Fibroblast of peridontal ligament (primary cell): ENCODE data around the gene PEX26.
"Not testable (repeated sequence)": the region's sequence is repeated elsewhere in the genome, so short reads cannot be mapped to it uniquely, and the experiment has no call there.

Source experiments
- DNase-seq: peaks from one replicate; pipeline ENCODE4 v3.0.0-alpha.2; 2010; ENCODE audit errors: extremely low read depth

PEX26 gene

GRCh38 chr22:18096823-18097222 lies 19.0 kb downstream of the PEX26 start:
- DNase-seq, result no peak

DNA sequence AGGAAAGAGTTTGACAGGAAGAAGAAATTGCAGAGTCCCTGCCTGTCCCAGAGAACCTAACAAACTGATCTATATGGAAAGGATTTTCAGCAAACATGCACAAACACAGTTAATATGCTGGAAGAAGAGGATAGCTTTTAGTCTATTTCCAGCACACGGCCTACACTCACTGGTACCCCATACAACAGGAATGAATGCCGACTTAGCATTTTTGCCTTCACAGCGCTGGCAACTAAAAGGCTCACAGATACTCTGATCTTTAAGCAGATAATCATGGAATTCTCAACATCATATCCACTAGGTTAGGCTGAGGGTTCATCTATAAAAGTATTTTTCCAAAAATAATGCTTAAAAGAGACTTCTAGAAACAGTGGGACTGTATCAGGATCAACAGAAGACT lies 23.0 kb downstream of the PEX26 start:
- DNase-seq, result no peak

GRCh38 chr22:18101536-18101935 lies 23.7 kb downstream of the PEX26 start:
- no peak for DNase-seq

DNA sequence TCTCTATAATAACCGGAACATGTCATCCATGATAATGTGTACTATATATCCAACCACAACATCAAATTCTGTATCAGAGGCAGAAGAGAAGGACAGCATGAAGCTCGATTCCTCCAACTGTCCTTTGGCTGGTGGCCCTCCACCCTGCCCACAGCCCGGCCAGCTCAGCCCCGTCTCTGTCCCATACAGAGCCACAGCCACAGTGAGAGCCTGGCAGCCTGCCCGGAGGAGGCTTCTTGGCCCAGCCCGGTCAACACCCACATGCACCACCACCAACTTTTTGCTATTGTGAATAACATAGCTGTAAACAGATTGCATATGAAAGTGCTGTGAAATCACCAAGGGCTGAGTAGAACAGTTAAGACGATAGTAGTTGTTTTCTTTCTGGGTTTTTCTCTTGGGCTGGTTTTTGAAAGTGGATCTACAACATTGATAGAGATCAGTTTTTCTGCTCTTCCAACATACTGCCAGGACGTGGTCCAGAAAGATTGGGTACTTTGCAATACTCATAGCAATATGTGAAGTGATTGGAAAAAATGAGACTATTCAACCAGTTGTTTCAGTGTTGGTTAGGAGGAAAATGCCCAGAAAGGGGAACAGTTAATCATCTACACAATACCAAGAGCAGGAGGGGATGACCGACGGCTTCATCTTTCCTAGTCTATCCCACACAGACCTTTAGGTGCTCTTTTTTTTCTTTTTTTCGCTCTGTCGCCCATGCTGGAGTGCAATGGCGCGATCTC lies 25.9 kb downstream of the PEX26 start:
- DNase-seq, result no peak

- DNase-seq, result peak; percentile 68
Measured at GRCh38 chr22:18104566-18104965, 26.8 kb downstream of the PEX26 start.

DNA sequence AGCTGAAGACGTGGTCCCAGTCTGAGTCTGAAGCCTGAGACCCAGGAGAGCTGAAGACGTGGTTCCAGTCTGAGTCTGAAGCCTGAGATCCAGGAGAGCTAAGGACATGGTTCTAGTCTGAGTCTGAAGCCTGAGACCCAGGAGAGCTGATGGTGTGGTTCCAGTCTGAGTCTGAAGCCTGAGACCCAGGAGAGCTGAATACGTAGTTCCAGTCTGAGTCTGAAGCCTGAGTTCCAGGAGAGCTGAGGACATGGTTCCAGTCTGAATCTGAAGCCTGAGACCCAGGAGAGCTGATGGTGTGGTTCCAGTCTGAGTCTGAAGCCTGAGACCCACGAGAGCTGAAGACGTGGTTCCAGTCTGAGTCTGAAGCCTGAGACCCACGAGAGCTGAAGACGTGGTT lies 28.2 kb downstream of the PEX26 start:
- not testable (repeated sequence) for DNase-seq

GRCh38 chr22:18106550-18107341 lies 29.0 kb downstream of the PEX26 start:
- DNase-seq, result not testable (repeated sequence)

DNA sequence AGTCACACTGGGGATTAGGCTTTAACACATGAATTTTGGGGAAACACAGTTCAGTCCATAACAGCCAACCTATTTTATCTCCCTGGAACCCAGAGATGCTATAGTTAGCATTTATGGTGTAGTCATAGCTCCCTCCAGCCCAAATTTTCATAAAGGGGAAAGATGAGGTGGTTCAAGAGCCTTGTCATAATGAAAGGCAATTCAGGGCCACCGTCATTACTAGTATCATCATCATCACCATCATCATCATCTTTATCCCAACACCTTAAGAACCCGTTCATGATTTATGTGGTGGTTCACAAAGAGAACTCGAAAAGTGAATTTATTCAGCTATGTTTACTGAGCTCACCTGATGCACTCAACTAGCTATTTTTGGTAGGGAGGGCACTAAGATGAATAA lies 30.4 kb downstream of the PEX26 start:
- no peak for DNase-seq

DNA sequence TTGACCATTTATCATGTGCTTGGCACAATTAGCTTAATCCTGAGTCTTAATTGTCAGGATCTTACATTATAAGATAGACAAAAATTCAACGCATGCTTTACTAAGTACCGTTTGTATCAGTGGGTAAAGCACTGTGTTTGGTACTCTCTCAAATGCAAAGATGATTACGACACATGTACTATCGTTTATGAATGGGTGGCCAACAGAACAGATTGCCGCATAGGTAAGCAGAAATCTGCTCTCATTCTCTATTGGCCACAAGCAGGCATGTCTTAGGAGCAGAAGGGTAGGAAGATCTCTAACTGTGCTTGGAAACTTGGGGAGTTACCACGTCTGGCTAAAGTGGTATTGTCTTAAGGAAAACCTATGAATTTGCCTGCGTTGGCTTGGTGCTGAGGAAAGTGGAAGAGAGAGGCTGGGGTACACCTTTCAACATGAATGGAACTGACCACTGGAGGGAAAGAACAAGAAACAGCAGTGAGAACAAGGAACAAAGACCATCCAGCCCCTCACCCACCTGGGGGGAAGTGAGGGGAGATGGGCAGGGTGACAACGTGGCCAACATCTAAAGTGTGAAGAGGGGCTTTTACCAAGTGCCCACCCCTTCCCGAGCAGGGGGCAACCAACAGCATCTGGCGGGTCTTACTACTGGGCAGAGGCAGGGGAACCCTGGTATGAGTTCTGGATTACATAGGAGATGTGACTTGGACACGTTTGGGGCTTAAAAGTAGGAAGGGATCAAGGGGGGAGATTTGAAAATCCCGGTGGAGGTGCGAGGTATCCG lies 31.8 kb downstream of the PEX26 start:
- DNase-seq, result no peak

DNA sequence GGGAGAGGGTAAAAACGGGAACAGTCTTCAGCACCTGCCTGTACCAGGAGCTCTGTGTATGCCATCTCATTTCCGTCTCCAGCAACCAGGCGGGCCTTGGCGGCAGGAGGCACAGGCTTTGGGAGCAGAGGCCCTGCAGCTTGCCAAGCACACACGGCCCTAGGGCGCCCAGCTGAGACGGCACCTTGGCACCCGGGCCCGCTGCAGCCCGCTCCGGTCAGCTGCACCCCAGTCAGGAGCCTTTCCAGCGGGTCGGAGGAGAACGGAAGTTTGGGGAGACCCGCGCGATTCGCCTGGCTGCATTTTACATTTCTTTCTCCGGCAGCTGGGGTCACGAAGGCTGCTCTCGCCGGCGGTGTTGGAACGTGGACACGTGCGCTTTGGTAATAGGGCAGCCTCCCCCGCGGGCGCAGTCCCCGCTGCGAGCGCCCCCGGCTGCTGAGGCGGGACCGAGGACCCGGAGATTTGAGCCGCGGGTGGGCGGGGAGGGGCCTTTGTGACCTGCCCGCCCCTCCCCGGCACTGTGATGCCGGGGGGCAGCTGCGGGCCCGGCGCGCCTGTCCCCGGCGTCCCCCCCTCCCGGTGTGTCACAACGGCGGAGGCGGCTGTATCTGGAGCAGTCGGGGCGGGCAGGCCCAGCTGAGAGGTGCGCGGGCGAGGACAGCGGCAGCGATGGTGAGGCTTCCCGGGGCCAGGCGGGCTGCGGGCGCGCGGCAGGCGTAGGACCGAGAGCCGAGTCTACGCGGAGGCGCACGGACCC lies 32.6 kb downstream of the PEX26 start, which contains the start of gene TUBA8:
TSS of gene TUBA8 (plus strand) at position 616 of the 760 bp plus-strand sequence. CDS start at position 673, 57 bp downstream.
- peak; percentile 11 for DNase-seq

DNA sequence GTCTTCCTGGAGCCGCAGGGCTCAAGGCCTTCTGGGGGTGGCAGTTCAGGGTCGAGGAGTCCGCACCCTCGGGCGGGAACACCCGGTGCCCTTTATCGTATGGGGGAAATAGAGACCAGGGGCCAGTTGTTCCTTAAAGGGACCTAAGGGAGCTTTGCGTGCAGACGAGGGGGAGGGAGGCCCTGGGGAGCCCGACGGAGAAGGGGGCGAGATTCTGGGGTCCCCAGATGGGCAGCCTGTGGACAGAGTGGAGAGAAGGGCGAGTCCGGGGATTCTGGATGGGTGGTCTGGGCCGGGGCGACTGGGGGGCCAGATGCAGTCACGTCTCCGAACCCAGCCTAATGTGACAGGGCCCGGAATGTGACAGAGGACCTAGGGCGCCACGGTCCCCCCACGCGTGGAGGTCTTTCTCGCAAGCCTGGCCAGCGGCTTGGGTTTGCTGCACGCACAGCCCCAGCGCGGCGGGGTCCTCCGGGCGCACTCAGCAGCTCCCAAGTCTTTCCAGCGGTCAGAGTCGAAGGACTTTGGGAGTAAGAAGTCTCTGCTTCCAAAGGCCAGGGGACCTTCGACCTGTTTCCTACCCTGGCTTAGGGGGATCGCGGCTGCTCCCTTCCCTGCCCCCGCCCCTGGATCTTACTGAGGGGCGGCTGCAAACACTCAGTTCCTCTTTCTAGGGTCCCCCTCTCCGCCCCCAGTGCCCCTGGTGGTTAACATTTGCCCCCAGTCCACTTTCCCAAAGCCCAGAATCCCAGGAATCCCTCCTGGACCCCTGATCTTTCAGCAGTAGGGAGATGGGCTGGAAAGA lies 33.4 kb downstream of the PEX26 start:
- DNase-seq, result no peak

DNA sequence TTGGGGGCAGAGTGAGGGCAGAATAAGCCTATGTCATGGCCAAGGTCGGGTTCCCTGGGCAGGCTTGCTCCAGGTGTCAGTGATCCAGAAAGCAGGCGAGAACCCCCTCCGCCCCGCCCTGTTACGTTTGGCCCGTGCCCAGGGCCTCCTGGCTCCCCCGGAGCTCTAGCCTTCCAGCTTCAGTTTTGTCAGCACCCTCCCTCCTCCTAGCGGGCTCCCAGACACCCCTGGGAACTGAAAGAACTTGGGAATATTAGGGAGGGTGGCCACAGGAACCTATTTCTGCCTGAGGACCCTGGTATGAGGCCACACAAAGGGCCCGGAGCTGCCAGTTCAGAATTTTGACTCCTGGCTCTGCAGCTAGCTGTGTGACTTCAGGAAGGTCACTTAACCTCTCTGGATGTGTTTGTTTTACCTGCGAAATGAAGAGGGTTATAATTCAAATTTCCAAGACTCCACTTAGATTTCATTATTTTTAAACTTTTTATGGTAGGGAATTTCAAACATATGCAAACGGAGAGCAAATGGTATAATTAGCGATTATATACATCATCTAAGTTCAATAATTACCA lies 34.1 kb downstream of the PEX26 start:
- DNase-seq, result no peak

DNA sequence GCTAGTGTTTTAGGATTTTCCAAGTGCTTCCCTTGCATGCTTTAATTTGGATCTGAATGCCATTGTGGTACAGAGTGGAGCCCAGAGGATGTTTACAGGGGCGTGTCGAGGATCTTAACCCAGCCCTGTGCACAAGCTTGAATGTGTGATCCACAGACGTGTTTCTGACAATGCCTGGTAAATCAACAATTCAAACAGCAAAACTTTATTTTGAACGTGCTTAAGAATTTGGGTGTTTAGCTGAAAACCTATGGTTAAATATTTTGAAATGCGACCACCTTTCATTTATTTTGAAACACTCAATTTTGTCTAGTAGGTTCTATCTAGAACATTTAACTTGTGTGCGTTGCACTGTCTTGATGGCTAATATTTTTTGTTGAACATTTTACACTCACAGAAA lies 34.6 kb downstream of the PEX26 start:
- no peak for DNase-seq

GRCh38 chr22:18113680-18114394 lies 36.0 kb downstream of the PEX26 start:
- no peak for DNase-seq

GRCh38 chr22:18114495-18114894 lies 36.7 kb downstream of the PEX26 start:
- DNase-seq, result no peak

- no peak for DNase-seq
Measured at GRCh38 chr22:18114976-18115652, 37.3 kb downstream of the PEX26 start.

DNA sequence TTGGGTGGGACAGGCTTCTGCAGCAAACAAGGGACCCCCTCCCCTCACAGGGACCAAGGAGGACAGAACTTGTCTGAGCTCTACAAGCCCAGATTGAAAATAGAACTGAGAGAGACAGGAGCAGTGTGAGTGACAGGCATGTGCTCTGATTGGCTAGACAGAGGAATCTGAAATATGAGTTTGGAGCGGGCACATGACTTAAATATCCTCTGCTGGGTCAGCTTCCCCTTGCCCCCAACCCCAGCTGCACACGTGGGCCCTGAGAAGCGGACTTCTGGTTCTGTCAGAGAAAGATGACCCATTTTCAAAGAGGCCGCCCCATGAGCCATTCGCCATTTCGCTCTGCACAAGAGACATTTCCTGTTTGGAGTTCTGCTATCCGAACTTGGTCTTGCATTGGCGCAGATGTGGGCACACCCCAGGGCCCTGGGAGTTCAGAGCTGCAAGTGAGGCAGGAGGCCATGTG lies 38.1 kb downstream of the PEX26 start:
- no peak for DNase-seq

DNA sequence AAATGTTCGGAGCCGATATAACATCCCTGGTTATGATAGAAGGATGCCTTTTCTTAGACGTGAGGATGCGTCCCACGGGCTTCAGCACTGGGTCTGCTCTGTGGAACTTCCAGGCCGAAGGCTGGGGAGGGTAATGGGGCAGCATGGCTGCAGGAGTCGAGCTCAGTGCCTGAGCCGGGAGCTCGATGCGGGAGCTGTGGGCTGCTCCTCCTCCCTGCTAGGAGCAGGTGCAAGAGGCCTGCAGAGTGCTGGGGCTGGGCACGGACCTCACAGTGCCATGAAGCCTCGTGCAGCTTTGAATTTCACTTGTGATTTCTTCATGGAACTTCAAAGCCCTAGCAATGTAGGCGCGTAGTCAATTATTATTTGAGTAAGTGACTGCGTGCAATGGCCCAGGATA lies 38.8 kb downstream of the PEX26 start:
- no peak for DNase-seq

DNA sequence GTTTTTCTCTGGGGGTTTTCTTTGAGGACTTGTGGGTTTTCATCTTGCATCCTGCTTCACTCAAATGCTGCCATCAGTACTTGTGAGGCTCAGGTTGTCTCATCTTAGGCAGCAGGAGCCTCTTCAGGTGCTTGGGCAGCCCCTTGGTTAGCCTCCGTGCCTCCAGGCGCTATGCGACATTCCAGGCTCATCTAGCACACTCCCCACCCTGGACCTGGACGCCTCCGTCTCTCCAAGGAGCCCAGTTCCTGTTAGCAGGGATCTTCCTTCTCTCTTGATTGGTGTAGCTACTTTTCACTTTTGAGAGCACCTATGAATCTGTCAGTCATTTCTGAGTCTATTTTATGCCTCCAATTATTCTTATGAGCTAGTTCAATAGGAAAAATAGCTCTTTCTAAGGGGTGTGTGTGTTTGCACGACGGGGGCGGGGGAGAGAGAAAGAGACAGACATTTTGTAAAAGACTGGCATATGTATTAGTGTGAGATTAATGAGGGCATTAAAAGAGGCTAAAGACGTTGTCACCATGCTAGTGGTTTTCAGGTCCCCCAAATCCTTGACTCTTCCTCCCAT lies 40.6 kb downstream of the PEX26 start:
- DNase-seq, result no peak
